ENCODE results near the gene ANK2. TPM values are rescaled to one million over a fixed set of nuclear protein-coding genes. Genes with fewer than 3 reads are reported as not detected.

The ANK2 gene
- total and polyA plus RNA-seq, 12 donors, result 21.9 to 373 (median 298) TPM

- Histone ChIP-seq H3K27me3 (no peaks in the 10 kb centered on the region), H3K9me3 (peaks cover 0 to 12% (median 9%) of the 10 kb centered on the region in 11 donors), H3K36me3 (no peaks in the 10 kb centered on the region), H3K4me1 (peaks cover 0 to 5% (median 0%) of the 10 kb centered on the region in 9 donors), H3K4me3 (no peak overlapping the region), H3K27ac (no peak overlapping the region)
- ATAC-seq (no peak), DNase-seq (no peak)
- intact Hi-C loops (cut with DNase I), result no loop called here
- TF ChIP-seq CTCF (IDR thresholded peaks at IDR 0.05), result no peak
Observed at GRCh38 chr4:113043591-113043990, 5.9 kb upstream of the ANK2 start.

- 29 to 40% methylated on average over 2 of the region's 2 CpGs for WGBS, 2 donors
- no peaks in the 10 kb centered on the region for H3K27me3 ChIP-seq
- peaks cover 0 to 18% (median 0%) of the 10 kb centered on the region in 9 donors for H3K4me1 ChIP-seq
- intact Hi-C loops (cut with DNase I), result no loop called here
- H3K9me3 ChIP-seq, result no peaks in the 10 kb centered on the region
- ATAC-seq (no peak), DNase-seq (no peak)
- TF ChIP-seq CTCF (IDR thresholded peaks at IDR 0.05), result no peak
- H3K36me3 ChIP-seq, result no peaks in the 10 kb centered on the region
- peak overlapping the region in 1 of 10 donors; percentile 28 for H3K4me3 ChIP-seq
- H3K27ac ChIP-seq, result no peak overlapping the region
Observed at GRCh38 chr4:113050371-113050755, 910 bp downstream of the ANK2 start.

- ATAC-seq, result no peak
- Histone ChIP-seq H3K36me3 (no peaks in the 10 kb centered on the region), H3K9me3 (no peaks in the 10 kb centered on the region), H3K27me3 (no peaks in the 10 kb centered on the region), H3K4me1 (peaks cover 0 to 18% (median 2%) of the 10 kb centered on the region in 9 donors), H3K4me3 (no peak overlapping the region), H3K27ac (no peak overlapping the region)
- intact Hi-C loops (cut with DNase I), result no loop called here
- no peak for TF ChIP-seq CTCF (IDR thresholded peaks at IDR 0.05)
- no peak for DNase-seq
- WGBS, 2 donors, result 86 to 95% methylated on average over 3 of the region's 3 CpGs
Observed at GRCh38 chr4:113050837-113051236, 1.4 kb downstream of the ANK2 start.

GRCh38 chr4:113051361-113051760 is 1.9 kb downstream of the ANK2 start:
- no peak overlapping the region for H3K4me3 ChIP-seq
- no peaks in the 10 kb centered on the region for H3K27me3 ChIP-seq
- WGBS, 2 donors, result 60 to 83% methylated on average over 2 of the region's 2 CpGs
- H3K9me3 ChIP-seq, result no peaks in the 10 kb centered on the region
- no peak for DNase-seq
- H3K36me3 ChIP-seq, result no peaks in the 10 kb centered on the region
- H3K4me1 ChIP-seq, result peaks cover 0 to 18% (median 8%) of the 10 kb centered on the region in 9 donors
- no peak for TF ChIP-seq CTCF (IDR thresholded peaks at IDR 0.05)
- ATAC-seq, result no peak
- intact Hi-C loops (cut with DNase I), result no loop called here
- no peak overlapping the region for H3K27ac ChIP-seq

Data from heart right ventricle (tissue), 16 donors.